ENCODE results near the gene PGP.

- TF ChIP-seq CTCF (conservative IDR thresholded peaks at IDR 0.05; ENCODE audit: low read depth, low read length) = no peak
- TF ChIP-seq POLR2A (IDR thresholded peaks at IDR 0.05; ENCODE audit: low read depth, low read length) = no peak
- no peak for TF ChIP-seq RAD21 (IDR thresholded peaks at IDR 0.05; ENCODE audit: low read length)
- no peak for TF ChIP-seq RFX5 (IDR thresholded peaks at IDR 0.05; ENCODE audit: low read depth, low read length)
- no peak for TF ChIP-seq MAFK (IDR thresholded peaks at IDR 0.05; ENCODE audit: low read depth, low read length)
Measured at GRCh38 chr16:2200313-2200712, 14.3 kb downstream of the PGP start.
